ENCODE results near the gene MRPS18A.
A peak's percentile ranks its signal among the peaks of the same experiment; 100 is the strongest.

MRPS18A gene

GRCh38 chr6:43687437-43688347 lies at the start of gene MRPS18A:
MRPS18A (minus strand) TSS chr6:43687791; CDS start chr6:43687779, 12 bp downstream.
- Mint-ChIP-seq H3K36me3 (ENCODE audit: insufficient read depth) (peaks cover 10% of the 10 kb centered on the region), H3K4me3 (peak within 1 kb of the TSS; percentile 97), H3K27me3 (no peaks in the 10 kb centered on the region), H3K27ac (ENCODE audit: low read depth) (peak within 1 kb of the TSS; percentile 95), H3K9me3 (no peaks in the 10 kb centered on the region), H3K4me1 (peaks cover 41% of the 10 kb centered on the region)
- DNase-seq (ENCODE audit: low spot score in 2 of 2), result peak; percentile 49 to 58
- peak; percentile 93 for ATAC-seq (replicated peaks; ENCODE audit: extremely low read depth, poor library complexity, severe bottlenecking)

GRCh38 chr6:43736844-43737243 lies 49.3 kb upstream of the MRPS18A start:
- no peaks in the 10 kb centered on the region for H3K9me3 Mint-ChIP-seq
- no peak for DNase-seq (ENCODE audit: low spot score in 2 of 2)
- H3K36me3 Mint-ChIP-seq (ENCODE audit: insufficient read depth), result peaks cover 6% of the 10 kb centered on the region
- no peak overlapping the region for H3K4me3 Mint-ChIP-seq
- ATAC-seq (replicated peaks; ENCODE audit: extremely low read depth, poor library complexity, severe bottlenecking), result no peak
- no peaks in the 10 kb centered on the region for H3K27me3 Mint-ChIP-seq
- H3K4me1 Mint-ChIP-seq, result peaks cover 17% of the 10 kb centered on the region
- peak overlapping the region; percentile 22 for H3K27ac Mint-ChIP-seq (ENCODE audit: low read depth)

GRCh38 chr6:43736211-43736786 lies 48.7 kb upstream of the MRPS18A start:
- H3K4me3 Mint-ChIP-seq, result no peak overlapping the region
- peaks cover 6% of the 10 kb centered on the region for H3K36me3 Mint-ChIP-seq (ENCODE audit: insufficient read depth)
- peaks cover 17% of the 10 kb centered on the region for H3K4me1 Mint-ChIP-seq
- no peaks in the 10 kb centered on the region for H3K9me3 Mint-ChIP-seq
- DNase-seq (ENCODE audit: low spot score in 2 of 2) (no peak), ATAC-seq (replicated peaks; ENCODE audit: extremely low read depth, poor library complexity, severe bottlenecking) (no peak)
- no peaks in the 10 kb centered on the region for H3K27me3 Mint-ChIP-seq
- H3K27ac Mint-ChIP-seq (ENCODE audit: low read depth), result peak overlapping the region; percentile 22

GRCh38 chr6:43735642-43736199 lies 48.1 kb upstream of the MRPS18A start:
- peaks cover 17% of the 10 kb centered on the region for H3K4me1 Mint-ChIP-seq
- H3K36me3 Mint-ChIP-seq (ENCODE audit: insufficient read depth), result peaks cover 6% of the 10 kb centered on the region
- no peak for DNase-seq (ENCODE audit: low spot score in 2 of 2)
- H3K27me3 Mint-ChIP-seq, result no peaks in the 10 kb centered on the region
- H3K9me3 Mint-ChIP-seq, result peaks cover 1% of the 10 kb centered on the region
- H3K4me3 Mint-ChIP-seq, result no peak overlapping the region
- ATAC-seq (replicated peaks; ENCODE audit: extremely low read depth, poor library complexity, severe bottlenecking), result no peak
- H3K27ac Mint-ChIP-seq (ENCODE audit: low read depth), result peak overlapping the region; percentile 22

DNA sequence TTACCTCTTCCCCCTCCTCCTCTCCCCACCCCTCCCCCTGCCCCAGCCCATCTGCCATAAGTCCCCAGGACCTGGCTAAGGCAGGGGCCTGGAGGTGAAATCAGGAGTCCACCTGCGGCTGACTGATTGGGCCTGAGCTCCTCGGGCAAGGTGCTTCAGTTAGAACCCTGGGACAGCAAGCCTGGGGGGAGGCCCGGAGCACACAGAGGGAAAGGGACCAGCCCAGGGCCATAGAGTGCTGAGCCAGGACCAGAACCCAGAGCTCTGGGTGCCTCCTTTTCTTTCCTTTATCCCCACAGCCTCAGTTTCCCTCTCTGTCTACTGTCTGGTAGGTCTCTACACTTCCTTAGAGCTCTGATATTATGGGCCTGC lies 46.7 kb upstream of the MRPS18A start:
- Mint-ChIP-seq H3K27ac (ENCODE audit: low read depth) (peak overlapping the region; percentile 93), H3K4me1 (peaks cover 17% of the 10 kb centered on the region), H3K9me3 (peaks cover 6% of the 10 kb centered on the region), H3K4me3 (peak overlapping the region; percentile 19), H3K27me3 (no peaks in the 10 kb centered on the region), H3K36me3 (ENCODE audit: insufficient read depth) (peaks cover 6% of the 10 kb centered on the region)
- no peak for ATAC-seq (replicated peaks; ENCODE audit: extremely low read depth, poor library complexity, severe bottlenecking)
- no peak for DNase-seq (ENCODE audit: low spot score in 2 of 2)

DNA sequence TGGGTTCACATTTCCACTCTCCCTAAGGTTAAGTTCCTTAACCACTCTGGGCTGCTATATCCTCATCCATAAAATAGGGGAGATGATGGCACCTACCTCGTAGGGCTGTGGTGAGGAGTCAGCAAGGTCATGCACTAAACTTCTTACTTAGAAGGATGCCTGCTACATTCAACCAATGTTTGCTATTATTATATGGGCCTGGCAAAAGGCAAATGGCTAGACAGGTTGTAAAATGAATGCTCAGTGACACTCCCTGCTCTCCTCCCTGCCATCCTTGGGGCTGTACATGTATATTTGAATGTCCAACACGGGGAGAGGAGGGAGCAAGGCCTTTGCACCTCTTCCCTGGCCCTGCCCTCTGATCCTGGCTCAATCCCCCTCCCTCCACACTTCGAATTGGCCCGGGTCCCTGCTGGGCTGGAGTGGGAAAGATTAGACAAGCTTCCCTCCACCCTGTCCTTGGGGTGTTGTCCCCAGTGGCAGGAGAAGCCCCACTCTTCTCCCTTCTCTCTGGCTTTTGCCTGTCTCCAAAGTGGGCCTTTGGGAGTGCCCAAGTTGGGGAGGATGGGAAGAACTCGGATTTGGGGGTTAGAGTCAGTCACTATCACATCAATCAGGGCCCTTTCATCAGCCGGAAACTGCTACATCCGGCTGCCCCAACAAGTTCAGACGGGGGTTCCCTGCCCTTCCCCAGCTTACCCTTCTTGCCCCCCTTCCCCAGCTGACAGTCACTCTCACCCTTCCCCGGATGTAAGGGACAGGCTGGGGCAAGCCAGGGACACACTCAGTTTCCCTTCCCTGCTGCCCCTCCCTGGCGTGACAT lies 46.1 kb upstream of the MRPS18A start:
- Mint-ChIP-seq H3K27ac (ENCODE audit: low read depth) (peak overlapping the region; percentile 93), H3K4me1 (peaks cover 17% of the 10 kb centered on the region), H3K27me3 (no peaks in the 10 kb centered on the region), H3K4me3 (peak overlapping the region; percentile 19), H3K36me3 (ENCODE audit: insufficient read depth) (peaks cover 6% of the 10 kb centered on the region), H3K9me3 (peaks cover 6% of the 10 kb centered on the region)
- DNase-seq (ENCODE audit: low spot score in 2 of 2) (peak in 1 of 2 donors; percentile 59), ATAC-seq (replicated peaks; ENCODE audit: extremely low read depth, poor library complexity, severe bottlenecking) (peak; percentile 98)

DNA sequence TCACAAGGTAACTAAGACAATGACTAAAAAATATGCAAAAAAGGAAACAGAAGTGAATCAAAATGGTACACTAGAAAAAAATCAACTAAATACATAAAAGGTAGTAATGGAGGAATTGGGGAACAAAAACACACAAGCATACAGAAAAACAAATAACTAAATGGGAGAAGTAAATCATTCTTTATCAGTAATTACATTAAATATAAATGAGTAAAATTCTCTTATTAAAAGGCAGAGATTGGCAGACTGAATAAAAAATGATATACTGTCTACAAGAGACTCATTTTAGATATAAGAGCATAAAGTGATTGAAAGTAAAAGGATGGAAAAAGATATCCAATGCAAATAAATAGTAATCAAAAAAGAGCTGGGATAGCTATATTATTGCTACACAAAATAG lies 43.0 kb upstream of the MRPS18A start:
- Mint-ChIP-seq H3K4me3 (no peak overlapping the region), H3K4me1 (peaks cover 19% of the 10 kb centered on the region), H3K27ac (ENCODE audit: low read depth) (no peak overlapping the region), H3K36me3 (ENCODE audit: insufficient read depth) (peaks cover 4% of the 10 kb centered on the region), H3K9me3 (peaks cover 6% of the 10 kb centered on the region), H3K27me3 (no peaks in the 10 kb centered on the region)
- DNase-seq (ENCODE audit: low spot score in 2 of 2) (no peak), ATAC-seq (replicated peaks; ENCODE audit: extremely low read depth, poor library complexity, severe bottlenecking) (no peak)

- DNase-seq (ENCODE audit: low spot score in 2 of 2), result no peak
- H3K36me3 Mint-ChIP-seq (ENCODE audit: insufficient read depth), result peaks cover 9% of the 10 kb centered on the region
- H3K4me1 Mint-ChIP-seq, result peaks cover 27% of the 10 kb centered on the region
- H3K27me3 Mint-ChIP-seq, result no peaks in the 10 kb centered on the region
- ATAC-seq (replicated peaks; ENCODE audit: extremely low read depth, poor library complexity, severe bottlenecking), result no peak
- H3K4me3 Mint-ChIP-seq, result no peak overlapping the region
- no peak overlapping the region for H3K27ac Mint-ChIP-seq (ENCODE audit: low read depth)
- H3K9me3 Mint-ChIP-seq, result peaks cover 6% of the 10 kb centered on the region
These were observed 41.9 kb upstream of the MRPS18A start for GRCh38 chr6:43729537-43729936.

- H3K4me3 Mint-ChIP-seq, result no peak overlapping the region
- no peak for DNase-seq (ENCODE audit: low spot score in 2 of 2)
- ATAC-seq (replicated peaks; ENCODE audit: extremely low read depth, poor library complexity, severe bottlenecking), result no peak
- peaks cover 5% of the 10 kb centered on the region for H3K36me3 Mint-ChIP-seq (ENCODE audit: insufficient read depth)
- H3K9me3 Mint-ChIP-seq, result peaks cover 6% of the 10 kb centered on the region
- H3K27me3 Mint-ChIP-seq, result no peaks in the 10 kb centered on the region
- H3K27ac Mint-ChIP-seq (ENCODE audit: low read depth), result peak overlapping the region; percentile 26
- H3K4me1 Mint-ChIP-seq, result peaks cover 29% of the 10 kb centered on the region
These were observed 41.0 kb upstream of the MRPS18A start for GRCh38 chr6:43728586-43728985.

GRCh38 chr6:43727634-43728033 lies 40.0 kb upstream of the MRPS18A start:
- ATAC-seq (replicated peaks; ENCODE audit: extremely low read depth, poor library complexity, severe bottlenecking) (no peak), DNase-seq (ENCODE audit: low spot score in 2 of 2) (no peak)
- Mint-ChIP-seq H3K9me3 (peaks cover 6% of the 10 kb centered on the region), H3K4me3 (no peak overlapping the region), H3K27me3 (no peaks in the 10 kb centered on the region), H3K27ac (ENCODE audit: low read depth) (no peak overlapping the region), H3K4me1 (peaks cover 24% of the 10 kb centered on the region), H3K36me3 (ENCODE audit: insufficient read depth) (peaks cover 5% of the 10 kb centered on the region)

GRCh38 chr6:43725643-43726580 lies 38.3 kb upstream of the MRPS18A start:
- ATAC-seq (replicated peaks; ENCODE audit: extremely low read depth, poor library complexity, severe bottlenecking), result no peak
- Mint-ChIP-seq H3K27ac (ENCODE audit: low read depth) (peak overlapping the region; percentile 70), H3K36me3 (ENCODE audit: insufficient read depth) (peaks cover 5% of the 10 kb centered on the region), H3K9me3 (peaks cover 6% of the 10 kb centered on the region), H3K27me3 (no peaks in the 10 kb centered on the region), H3K4me1 (peaks cover 24% of the 10 kb centered on the region), H3K4me3 (peak overlapping the region; percentile 12)
- no peak for DNase-seq (ENCODE audit: low spot score in 2 of 2)
